Peyer's patch (tissue), 4 donors: ENCODE data around the gene CASKIN2.
A peak's percentile ranks its signal among the peaks of the same experiment; 100 is the strongest.

Experiments used
- CTCF ChIP-seq, 6 experiments: fragments of 450-650 bp in 4 of 6; fragments of 200-600 bp in 2 of 6; sonication (generic) in 1 of 6; IDR thresholded peaks; one replicate each; pipeline ENCODE4 v1.5.1; 2017 to 2019; ENCODE audit warnings: antibody characterized with exemption in 6 of 6, mild to moderate bottlenecking in 3 of 6, moderate library complexity in 1 of 6
- POLR2A ChIP-seq, 2 donors: fragments of 450-650 bp; IDR thresholded peaks; one replicate each; pipeline ENCODE4 v1.5.1; 2017; ENCODE audit warnings: antibody characterized with exemption in 2 of 2, mild to moderate bottlenecking in 2 of 2, moderate library complexity in 2 of 2

- TF ChIP-seq CTCF (IDR thresholded peaks at IDR 0.05) (no peak), POLR2A (IDR thresholded peaks at IDR 0.05) (peak in 1 of 2 donors; percentile 12)
These were observed 42.7 kb upstream of the CASKIN2 start for GRCh38 chr17:75557852-75558665.
